T follicular helper cell (primary cell): Measurements from ENCODE around the gene IMMP2L.

Source experiments
- DNase-seq: peaks from one replicate; pipeline ENCODE4 v3.0.0-alpha.2; 2020; ENCODE audit warnings: low read depth

Gene IMMP2L

DNA sequence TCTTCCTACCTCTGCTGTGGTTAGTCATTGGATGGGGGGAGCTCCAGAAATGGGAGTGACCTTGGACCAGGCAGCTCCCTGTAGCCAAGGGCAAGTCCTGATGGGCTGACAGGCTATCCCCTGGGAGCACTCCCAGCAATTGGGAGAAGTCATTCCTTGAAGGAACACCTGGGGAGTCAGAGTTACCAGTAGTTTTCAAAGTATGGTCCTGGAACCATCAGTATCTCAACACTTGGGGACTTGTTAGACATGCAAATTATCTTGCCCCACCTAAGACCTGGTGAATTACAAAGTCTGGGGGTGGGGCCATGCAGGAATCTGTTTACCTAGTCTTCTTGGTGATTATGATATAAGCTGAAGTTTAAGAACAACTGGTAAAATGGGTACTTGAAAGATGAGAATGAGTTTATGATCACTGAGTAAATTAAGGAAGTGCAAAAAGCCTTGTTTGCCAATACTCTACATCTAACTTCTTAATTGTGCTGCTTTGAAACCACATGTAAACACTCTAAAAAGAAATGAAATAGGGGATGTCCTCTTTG is 758.6 kb downstream of the IMMP2L start:
- DNase-seq, result no peak

DNA sequence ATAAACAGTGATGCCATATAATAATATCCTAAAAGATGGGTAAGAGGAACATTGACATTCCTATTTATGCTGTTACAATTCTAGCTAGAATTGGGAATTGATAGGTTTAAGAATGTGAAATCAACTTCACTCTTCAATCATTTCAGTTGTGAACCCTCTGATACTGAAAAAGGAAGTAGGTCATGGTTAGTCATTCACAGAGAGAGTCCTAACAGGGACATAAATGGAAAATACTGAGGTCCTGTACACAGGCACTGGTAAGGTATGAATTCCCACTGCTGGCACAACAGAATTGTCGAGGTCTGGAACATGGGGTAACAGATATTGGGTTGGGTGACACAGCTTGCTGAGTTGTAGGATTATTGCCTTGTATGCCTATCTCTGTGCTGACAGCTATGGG is 760.8 kb downstream of the IMMP2L start:
- DNase-seq, result no peak

DNA sequence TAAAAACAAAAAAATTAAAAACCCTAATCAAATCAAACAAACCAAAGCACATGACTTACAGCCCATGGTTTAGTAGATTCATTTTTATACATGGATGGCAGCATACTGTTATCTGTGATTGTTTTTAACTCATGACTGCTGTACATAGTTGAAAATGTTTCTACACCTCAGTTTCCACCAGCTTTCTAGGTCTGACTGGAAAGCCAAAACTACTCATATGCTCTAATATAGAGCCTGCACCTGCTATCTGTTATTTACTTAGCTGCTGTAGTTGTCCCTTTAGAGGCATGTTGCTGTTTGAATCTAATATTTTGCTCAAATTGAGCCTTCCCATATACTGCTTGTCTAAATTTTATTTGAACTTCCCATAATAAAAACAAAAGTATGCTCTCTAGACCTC is 761.3 kb downstream of the IMMP2L start:
- no peak for DNase-seq

DNA sequence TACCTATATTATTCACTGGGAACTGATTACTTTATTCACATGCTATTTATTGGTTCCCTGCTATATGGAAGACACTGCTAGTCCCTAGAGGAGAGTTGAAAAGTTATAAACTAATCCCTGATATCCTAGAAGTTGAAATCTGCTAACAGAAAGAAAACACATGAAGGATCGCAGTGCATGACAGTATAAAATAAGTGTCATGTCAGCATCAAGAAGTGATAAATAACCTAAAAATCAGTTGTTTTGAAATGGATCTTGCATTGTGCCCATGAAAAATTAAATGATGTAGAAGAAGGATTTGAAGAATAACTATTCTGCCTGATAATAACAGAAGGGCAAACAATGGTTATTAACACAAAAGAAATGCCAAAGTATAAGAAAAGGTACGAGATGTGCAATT is 764.6 kb downstream of the IMMP2L start:
- DNase-seq, result no peak

DNA sequence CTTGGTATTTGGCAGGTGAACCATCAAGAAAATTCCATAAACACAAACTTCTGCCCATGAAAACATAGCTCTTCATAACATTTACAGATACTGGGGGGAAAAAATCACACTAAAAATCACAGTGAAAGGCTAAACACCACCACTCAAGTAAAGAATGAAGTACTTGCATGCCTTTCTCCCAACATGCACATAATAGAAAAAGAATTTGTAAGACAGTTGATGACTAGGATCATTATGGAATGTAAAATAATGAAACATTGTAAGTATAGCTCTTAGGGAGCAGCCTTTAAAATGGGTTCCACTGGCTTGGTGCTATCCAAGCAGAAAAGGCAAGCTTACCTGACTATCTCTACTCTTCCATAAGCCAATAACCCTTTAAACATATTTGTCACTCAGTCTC is 771.3 kb downstream of the IMMP2L start:
- no peak for DNase-seq

DNA sequence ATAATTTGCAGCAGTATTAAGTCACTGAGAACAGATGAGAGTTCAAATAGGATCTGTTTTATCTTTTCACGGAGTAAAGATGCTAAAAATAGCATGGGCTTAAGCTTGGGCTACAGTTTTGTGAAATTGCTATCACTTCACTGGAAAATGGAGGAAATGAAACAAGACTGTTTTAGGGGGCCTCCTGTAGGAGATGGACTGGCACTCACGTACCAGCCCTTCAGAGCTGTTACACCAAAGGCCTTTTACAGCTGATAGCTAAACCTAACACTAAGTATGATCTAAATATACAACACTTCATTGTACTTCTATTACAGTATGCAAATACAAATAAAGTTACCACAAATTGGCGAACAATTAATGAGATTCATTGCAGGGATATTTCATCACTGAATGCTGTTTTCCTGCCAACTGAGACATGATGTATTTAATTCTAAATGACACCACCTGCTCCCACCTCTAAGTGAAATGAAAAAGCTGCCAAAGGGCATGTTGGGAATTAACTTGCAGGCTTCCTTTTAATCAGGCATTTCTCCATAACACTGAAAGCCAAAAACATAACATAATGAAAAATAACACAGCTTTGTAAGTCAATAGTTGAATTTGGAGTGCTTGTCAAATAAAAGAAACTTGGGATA is 775.8 kb downstream of the IMMP2L start:
- DNase-seq, result no peak

DNA sequence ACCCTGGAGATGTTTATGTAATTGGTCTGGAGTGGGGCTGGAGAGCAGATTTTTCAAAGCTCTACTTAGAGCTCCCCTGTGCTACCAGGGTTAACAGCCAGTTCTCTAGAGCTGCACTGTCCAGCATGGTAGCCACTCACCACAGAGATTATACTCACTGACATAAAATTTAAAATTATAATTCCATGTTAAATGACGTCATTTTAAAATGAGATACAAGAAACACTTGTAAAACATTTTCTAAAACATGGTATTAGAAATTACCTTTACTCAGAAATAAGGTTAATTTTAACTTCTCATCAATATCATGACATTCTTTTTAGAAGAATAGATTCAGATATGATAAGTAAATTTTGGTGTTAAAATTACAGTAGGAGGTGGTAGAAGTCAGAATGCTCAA is 777.5 kb downstream of the IMMP2L start:
- DNase-seq, result no peak

DNA sequence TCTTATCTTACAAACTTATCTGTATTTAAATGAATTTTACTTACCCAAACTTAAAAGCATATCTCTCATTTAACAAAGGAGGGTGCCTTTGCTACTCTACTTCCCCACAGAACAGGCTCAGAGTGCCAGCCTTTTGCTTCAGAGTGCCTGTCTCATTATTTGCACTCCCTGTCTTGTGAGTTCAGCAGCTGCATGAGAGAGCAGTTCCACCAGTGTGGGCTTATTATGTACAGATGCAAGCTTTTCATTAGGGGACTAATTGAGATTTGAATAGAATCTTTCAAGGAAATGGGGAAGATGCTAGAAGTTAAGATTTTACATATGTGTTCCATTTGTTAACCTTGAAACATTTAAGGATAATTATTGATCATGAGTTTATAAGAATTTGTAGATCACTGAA is 781.6 kb downstream of the IMMP2L start:
- DNase-seq, result no peak

DNA sequence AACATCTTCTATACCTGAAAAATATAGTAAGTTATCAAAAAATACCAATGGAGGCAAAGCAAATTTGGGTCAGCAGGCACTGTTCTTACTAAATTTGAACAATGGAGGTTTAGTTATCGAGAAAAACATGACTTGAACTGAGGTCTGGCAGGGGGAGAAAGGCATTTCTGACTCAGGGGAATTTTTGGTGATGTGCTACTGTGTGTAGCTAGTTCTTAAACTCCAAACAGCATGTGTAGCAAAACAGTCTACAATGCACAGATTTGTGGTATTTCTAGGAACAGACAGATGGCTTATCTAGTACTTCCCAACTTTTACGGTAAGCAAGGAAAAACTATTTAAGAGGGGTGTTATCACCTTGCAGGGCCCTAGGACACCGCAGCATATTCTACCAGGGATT is 783.0 kb downstream of the IMMP2L start:
- DNase-seq, result no peak

DNA sequence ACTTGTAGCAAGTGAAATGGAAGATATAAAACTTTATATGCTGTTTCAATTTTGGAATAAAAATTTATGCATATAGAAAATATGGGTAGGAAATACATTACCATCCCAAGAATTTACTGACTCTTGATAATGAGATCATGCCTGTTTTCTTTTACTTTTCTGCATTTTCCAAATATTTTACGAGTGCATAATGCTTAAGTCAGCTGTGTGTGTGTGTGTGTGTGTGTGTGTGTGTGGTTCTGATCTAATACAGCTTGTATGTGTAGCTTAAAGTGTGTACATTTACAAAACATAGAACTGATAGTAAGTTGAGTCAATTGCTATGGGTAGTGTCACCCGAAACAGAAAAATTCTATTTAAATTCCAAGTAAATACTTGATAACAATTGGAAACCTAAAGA is 787.2 kb downstream of the IMMP2L start:
- no peak for DNase-seq

DNA sequence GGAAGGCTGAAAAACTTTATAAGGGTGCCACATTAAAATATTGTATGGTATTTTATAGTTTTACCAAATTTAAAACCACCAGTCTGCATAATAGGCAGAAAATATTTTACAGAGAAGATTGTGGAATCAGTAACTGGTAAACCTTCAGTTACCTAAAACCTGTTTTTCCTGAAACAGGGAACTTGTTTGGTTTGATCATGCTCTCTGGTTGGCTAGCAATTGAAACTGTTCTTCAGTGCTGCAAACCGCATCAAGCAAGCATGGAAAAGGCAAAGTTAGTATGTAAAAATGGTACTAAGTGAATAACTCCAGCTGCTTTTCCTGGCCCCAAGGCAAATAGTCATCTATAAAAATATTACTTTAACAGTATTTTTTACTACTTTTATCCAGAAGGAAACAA is 788.2 kb downstream of the IMMP2L start:
- no peak for DNase-seq

DNA sequence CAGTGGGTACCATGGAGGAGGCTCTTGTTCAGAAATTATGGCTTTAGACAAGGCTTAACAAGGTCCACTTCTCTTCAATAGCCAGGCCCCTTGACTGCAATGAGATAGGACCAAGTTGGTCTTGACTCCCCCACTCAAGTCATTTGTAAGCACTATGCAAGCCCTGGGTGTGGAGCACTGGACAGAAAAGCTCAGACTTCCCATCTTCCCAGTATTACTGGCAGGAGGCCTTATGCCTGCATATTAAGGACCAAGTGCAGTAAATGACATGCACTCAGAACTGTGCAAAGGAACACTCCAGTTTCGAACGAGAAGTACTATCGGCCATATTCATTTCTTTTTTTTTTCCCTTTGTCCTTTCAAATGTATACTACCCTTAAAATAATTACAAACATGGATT is 789.7 kb downstream of the IMMP2L start:
- no peak for DNase-seq

DNA sequence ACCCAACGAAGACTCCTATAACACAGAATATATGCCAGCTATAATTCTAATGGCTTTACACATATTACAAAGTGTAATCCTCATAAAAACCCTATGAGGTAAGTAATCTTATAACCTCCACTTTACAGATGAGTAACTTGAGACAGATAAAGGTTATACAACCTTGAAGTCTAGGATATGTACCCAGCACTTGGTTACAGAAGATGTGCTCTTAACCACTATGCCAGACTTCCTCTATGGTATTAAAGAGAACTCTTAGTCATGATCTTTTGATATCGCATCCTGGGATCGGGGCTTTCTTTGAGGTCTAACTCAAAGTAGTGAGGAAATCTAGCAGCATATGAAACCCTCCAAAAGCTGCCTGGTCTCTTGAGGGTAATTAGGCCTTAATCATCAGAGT is 790.6 kb downstream of the IMMP2L start:
- no peak for DNase-seq

DNA sequence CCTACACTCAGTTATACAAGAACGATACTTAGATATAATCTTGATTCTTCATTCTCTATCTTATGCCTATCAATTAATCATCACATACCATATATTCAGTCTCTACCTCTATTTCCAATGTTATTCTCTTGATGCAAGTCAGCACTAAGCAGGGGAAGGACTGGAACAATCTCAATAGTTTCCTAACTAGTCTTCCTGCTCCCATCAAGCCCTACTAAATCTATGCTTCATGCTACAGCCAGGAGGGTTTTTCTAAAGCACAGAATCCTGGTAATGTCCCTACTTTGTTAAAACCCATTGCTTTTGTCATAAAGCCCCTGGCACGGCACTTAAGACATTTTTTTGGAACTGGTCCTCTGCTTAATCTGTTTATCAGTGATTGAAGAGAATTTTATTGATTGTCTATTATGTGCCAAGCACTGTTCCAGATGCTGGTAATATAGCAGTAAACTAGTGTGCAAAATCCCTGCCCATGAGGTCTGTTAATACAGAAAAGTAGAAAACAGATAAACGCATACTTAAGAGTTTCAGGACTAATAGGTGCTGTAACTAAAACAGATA is 794.7 kb downstream of the IMMP2L start:
- DNase-seq, result no peak

DNA sequence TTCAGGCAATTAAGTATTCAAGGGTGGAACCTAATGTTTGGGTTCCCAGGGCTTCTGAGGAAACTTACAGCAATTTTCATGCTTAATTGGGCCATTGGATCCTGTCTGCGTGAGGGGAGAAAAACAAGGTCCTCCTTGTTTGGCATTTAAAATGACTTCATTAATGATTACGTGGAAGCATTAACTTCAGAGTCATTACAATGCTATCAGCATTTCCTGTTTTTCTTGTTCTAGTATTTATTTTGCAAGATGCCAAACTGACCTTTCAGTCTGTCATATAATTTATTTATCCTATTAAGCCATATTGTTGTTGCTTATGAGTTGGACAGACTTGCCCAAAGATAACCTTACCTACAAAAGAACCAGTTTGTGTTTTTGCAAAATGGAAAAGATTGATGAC is 795.4 kb downstream of the IMMP2L start:
- DNase-seq, result no peak

DNA sequence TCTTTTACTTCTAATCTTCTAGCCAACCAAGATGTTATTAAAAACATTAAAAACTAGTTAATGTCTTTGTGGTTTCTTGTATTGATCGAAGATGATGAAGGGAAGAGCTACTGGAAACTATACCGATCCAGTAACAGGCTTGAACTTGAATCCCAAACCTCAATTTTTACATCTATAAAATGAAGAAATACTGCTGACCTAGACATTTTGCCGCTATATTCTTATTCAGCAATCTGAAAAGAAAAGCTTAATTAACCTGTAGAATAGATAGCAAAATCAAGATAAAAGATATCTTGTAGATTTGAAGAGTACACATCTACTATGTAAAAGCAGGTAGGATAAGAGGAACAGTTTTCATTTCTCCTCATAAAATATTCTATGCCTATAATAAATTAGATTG is 797.4 kb downstream of the IMMP2L start:
- DNase-seq, result no peak

DNA sequence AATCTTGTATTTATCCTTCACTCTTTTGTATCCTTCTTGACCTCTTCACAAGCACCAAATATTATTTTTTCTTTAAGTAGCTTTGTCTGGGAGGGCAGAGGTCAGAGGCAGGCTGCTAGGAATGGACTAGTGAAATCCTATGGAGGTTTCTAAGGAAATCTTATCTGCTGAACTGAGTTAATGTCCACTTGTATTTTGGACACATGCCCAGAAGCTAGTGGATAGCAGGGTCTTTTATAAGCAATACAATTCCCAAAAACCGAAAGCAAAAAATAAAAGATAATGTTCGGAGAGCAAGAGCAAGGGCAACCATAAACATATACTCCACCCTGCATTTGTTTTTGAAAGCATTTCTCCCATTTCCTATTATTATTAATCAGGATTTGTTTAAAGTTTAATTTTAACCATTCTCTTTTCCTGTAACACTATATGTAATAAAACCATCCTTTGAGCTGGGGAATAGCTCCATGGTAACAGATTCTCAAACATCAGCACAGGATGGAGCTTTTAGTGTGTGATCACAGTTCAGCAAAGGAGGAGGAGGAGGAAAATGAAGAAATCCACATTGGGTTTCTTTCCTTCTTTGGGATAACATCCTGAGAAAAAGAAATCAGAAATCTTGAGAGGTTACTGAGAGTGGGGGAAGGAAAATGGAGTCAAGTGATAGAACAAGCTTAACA is 799.6 kb downstream of the IMMP2L start:
- DNase-seq, result no peak

DNA sequence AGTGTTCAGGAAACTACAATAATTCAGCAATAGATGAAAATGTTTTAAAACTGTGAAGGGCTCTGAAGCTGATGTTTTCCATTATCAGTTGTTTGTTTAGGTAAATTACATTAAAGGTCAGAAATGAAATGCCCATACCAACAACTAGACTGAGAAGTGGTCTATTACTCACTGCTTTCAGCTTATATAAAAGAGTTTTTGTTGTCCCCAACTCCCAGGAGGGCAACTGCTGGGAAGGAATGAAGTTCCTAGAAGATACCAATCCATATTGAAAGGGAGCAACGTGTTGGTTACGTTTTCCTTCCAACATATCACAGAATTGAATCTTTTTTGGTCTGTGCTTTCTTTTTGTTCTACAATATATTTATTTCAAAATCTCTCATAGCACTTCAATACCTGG is 802.0 kb downstream of the IMMP2L start:
- DNase-seq, result no peak

DNA sequence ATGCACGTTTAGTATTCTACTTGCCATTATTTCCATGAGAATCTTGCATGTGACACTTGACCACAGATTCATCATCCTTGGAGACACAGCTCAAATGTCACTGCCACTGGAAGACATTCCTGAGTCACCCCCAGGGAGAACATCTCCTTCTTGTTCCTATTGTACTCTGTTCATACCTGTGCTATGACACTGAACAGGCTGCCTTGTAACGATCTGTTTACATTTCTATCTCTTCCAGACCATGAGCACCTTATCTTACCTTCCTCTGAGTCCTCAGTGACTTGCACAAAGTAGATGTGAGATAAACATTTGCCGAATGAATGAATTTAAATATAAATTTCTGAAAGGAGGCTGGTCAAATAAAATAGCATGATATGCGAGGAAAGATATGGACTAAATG is 803.2 kb downstream of the IMMP2L start:
- DNase-seq, result no peak

DNA sequence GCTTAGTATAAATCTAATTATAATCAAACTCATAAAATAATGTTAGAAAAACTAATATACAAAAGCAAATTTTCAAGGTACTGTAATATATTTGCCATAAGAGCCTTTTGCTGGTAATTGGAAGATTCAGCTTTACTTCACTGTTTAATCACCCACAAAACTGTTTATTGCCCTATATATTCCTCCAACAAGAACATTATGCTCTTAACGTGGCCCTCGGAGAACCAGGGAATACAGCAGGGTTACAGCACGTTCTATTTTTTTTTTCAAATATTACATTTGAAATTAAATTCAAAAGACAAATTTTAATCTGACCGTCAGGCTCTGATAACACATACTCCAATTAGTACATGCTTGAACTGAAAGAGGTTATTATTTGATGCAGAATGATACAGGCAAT is 807.6 kb downstream of the IMMP2L start:
- no peak for DNase-seq

DNA sequence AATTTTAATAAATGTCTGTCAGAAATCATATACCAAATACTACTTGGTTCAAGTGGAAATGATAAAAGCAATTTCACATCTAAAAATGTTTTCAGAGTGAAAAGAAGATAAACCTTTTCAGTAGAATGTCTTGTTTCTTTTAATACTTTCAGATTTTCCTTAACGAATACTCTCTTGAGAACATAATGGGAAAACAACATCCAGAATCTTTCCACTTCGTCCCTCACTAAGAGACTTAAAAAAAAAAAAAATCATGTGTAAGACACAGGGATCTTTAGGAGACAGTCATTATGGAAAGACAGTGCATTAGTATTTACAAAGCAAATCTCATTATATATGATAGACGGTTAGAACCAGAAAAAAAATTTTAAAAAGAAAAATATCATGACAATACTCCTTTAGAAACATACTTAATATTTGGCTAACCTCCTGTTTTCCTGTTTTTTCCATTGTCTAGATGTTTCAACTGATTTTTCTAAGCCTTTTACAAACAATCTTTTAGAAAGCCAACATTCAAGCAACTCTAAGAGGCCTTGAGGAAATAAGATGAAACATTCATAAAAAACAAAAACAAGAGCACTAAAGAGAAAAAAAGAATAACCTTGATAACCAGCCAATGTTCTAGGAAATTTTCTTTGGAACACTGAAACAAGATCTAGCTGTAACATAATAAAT is 811.2 kb downstream of the IMMP2L start:
- DNase-seq, result no peak

DNA sequence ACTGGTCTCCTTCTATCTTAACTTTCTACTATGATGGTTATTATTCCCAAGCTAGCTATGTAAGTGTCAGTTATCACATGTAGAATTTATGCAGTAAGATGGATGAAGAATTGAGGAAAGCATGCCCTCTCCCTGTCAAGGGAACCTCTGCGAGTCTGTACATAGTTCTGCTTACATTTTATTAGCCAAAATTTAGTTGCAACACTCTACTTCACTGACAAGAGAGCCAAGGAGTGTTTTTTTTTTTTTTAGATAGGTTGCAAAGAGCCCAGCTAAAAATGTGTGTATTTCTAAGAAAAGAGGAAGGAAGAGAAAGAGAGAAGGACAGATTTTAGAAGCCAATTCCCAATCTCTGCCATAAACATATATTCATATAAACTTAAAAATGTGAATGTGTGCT is 829.1 kb downstream of the IMMP2L start:
- no peak for DNase-seq

DNA sequence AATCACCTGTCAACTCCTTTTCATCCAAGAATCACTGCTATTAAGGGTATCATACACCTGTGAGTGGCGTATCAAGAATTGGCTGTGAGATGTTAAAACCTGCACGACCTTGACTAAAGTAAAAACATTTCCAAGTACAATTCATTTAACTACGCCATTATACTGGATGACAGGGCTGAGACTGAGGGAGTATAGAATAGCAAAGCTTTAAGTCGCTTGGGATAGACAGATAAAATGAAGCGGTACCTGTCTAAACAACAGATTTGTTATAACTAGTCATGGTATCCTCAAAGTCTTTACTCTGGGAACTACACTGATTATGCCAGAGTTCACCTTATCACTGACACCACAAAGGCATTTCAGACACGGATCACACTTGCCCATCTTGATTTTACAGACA is 837.5 kb downstream of the IMMP2L start:
- no peak for DNase-seq
